DOHH2 (cell line): ENCODE measurements around the gene MICAL3.

Source experiments
- H3F3A ChIP-seq: fragments of 200-600 bp; sonication (generic), shearing (Covaris generic); 2 replicates; pipeline ENCODE4 v1.6.0; 2016; ENCODE audit warnings: antibody characterized with exemption, mild to moderate bottlenecking; ENCODE audit not compliant: control insufficient read depth, insufficient read depth
- H3K27ac ChIP-seq: fragments of 200-600 bp; sonication (generic); 2 replicates; pipeline ENCODE4 v1.5.1; 2014; ENCODE audit warnings: low read depth, mild to moderate bottlenecking, low read length, moderate library complexity
- H3K27me3 ChIP-seq: fragments of 200-600 bp; sonication (generic); 2 replicates; pipeline ENCODE4 v1.6.1; 2014; ENCODE audit warnings: mild to moderate bottlenecking, low read length, mixed read lengths; ENCODE audit not compliant: control insufficient read depth
- H3K36me3 ChIP-seq: fragments of 200-600 bp; sonication (generic); 2 replicates; pipeline ENCODE4 v1.6.1; 2014; ENCODE audit warnings: mild to moderate bottlenecking, low read length, moderate library complexity, mixed read lengths; ENCODE audit not compliant: control insufficient read depth
- H3K4me1 ChIP-seq: fragments of 200-600 bp; sonication (generic); 2 replicates; pipeline ENCODE4 v1.6.1; 2014; ENCODE audit warnings: mild to moderate bottlenecking, low read length, mixed read lengths; ENCODE audit not compliant: control insufficient read depth
- H3K4me2 ChIP-seq: fragments of 200-600 bp; sonication (generic); 2 replicates; pipeline ENCODE4 v1.6.0; 2014; ENCODE audit warnings: mild to moderate bottlenecking, low read length, moderate library complexity
- H3K4me3 ChIP-seq: fragments of 200-600 bp; sonication (generic); 2 replicates; pipeline ENCODE4 v1.5.1; 2014; ENCODE audit warnings: mild to moderate bottlenecking, low read length, mixed read lengths
- H3K79me2 ChIP-seq: fragments of 200-600 bp; sonication (generic); 2 replicates; pipeline ENCODE4 v1.6.1; 2014; ENCODE audit warnings: mild to moderate bottlenecking, low read length, mixed read lengths; ENCODE audit not compliant: control insufficient read depth
- H3K9me2 ChIP-seq: fragments of 200-600 bp; sonication (generic); replicated peaks from 2 replicates; pipeline ENCODE4 v1.6.1; 2014; ENCODE audit warnings: mild to moderate bottlenecking, low read length, mixed read lengths; ENCODE audit not compliant: control insufficient read depth
- H3K9me3 ChIP-seq: fragments of 200-600 bp; sonication (generic); 2 replicates; pipeline ENCODE4 v1.6.1; 2014; ENCODE audit warnings: antibody characterized with exemption, low read length, mixed read lengths; ENCODE audit not compliant: control insufficient read depth, insufficient read depth
- H4K20me1 ChIP-seq: fragments of 200-600 bp; sonication (generic); 2 replicates; pipeline ENCODE4 v1.6.0; 2014; ENCODE audit warnings: low read depth, mild to moderate bottlenecking, antibody characterized with exemption, low read length, moderate library complexity; ENCODE audit not compliant: control insufficient read depth, insufficient read depth
- CTCF ChIP-seq: fragments of 200-600 bp; sonication (generic); IDR thresholded peaks from one replicate; pipeline ENCODE4 v1.5.1; 2014; ENCODE audit warnings: antibody characterized with exemption, mild to moderate bottlenecking, low read depth, low read length; ENCODE audit not compliant: poor library complexity, severe bottlenecking
- EZH2phosphoT487 ChIP-seq: fragments of 200-600 bp; sonication (generic); IDR thresholded peaks from 2 replicates; pipeline ENCODE4 v1.6.1; 2017; ENCODE audit warnings: borderline replicate concordance, mild to moderate bottlenecking, antibody characterized with exemption, low read length, moderate library complexity, mixed read lengths

Gene MICAL3

GRCh38 chr22:17902960-17903359 lies 121.4 kb downstream of the MICAL3 start:
- Histone ChIP-seq H3K27ac (no peak overlapping the region), H3K4me2 (no peak overlapping the region), H3K4me1 (peaks cover 25% of the 10 kb centered on the region), H4K20me1 (no peaks in the 10 kb centered on the region; the same call in 1 of the 2 replicates), H3F3A (no peaks in the 10 kb centered on the region), H3K9me3 (no peaks in the 10 kb centered on the region), H3K36me3 (peaks cover 86% of the 10 kb centered on the region), H3K9me2 (no peaks in the 10 kb centered on the region), H3K27me3 (no peaks in the 10 kb centered on the region), H3K79me2 (peaks cover 24% of the 10 kb centered on the region), H3K4me3 (no peak overlapping the region)
- no peak for TF ChIP-seq EZH2phosphoT487
- no peak for TF ChIP-seq CTCF

DNA sequence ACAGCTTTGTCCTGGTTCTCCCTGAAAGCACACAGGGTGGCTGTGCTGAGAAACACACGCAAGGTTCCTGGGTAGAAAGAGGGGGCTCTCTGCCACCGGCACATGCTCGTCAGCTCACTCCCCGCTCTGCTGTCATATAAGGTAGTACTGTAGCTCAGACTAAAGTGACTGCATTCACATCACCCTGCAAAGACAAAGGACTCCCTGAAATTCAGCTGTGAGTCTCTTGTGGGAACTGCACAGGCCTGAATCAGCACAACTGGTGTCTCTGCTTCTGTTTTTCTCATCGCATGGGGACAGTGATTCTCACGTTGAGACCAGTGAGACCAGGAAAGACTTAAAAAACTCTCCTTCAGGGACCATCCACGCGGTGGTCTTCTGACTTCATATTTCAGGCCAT lies 126.0 kb downstream of the MICAL3 start:
- no peaks in the 10 kb centered on the region for H3K9me2 ChIP-seq
- H3K27ac ChIP-seq, result no peak overlapping the region
- H3K36me3 ChIP-seq, result peaks cover 79% of the 10 kb centered on the region
- no peak overlapping the region for H3K4me2 ChIP-seq
- H3K79me2 ChIP-seq, result no peaks in the 10 kb centered on the region; the same call in 1 of the 2 replicates
- no peaks in the 10 kb centered on the region for H3K27me3 ChIP-seq
- peaks cover 25% of the 10 kb centered on the region for H3K4me1 ChIP-seq
- H3K4me3 ChIP-seq, result no peak overlapping the region
- no peaks in the 10 kb centered on the region for H3F3A ChIP-seq
- H3K9me3 ChIP-seq, result no peaks in the 10 kb centered on the region
- no peaks in the 10 kb centered on the region for H4K20me1 ChIP-seq
- no peak for TF ChIP-seq EZH2phosphoT487
- no peak for TF ChIP-seq CTCF

GRCh38 chr22:17897858-17898257 lies 126.5 kb downstream of the MICAL3 start:
- Histone ChIP-seq H3K27me3 (no peaks in the 10 kb centered on the region), H3K4me3 (no peak overlapping the region), H3K9me3 (no peaks in the 10 kb centered on the region), H3K27ac (no peak overlapping the region), H3F3A (no peaks in the 10 kb centered on the region), H3K9me2 (no peaks in the 10 kb centered on the region), H3K4me2 (no peak overlapping the region), H3K4me1 (peaks cover 25% of the 10 kb centered on the region), H3K79me2 (no peaks in the 10 kb centered on the region), H3K36me3 (peaks cover 81% of the 10 kb centered on the region), H4K20me1 (no peaks in the 10 kb centered on the region)
- TF ChIP-seq EZH2phosphoT487, result no peak
- no peak for TF ChIP-seq CTCF
